GM04503 (cell line): ENCODE results near the gene IQGAP2.

Experiments
- DNase-seq: peaks from one replicate; pipeline ENCODE4 v3.0.0-alpha.2; 2012; ENCODE audit warnings: low read depth

Gene IQGAP2

GRCh38 chr5:76385540-76385939 is 17.5 kb upstream of the IQGAP2 start:
- no peak for DNase-seq

GRCh38 chr5:76386360-76386759 is 16.7 kb upstream of the IQGAP2 start:
- DNase-seq: no peak

GRCh38 chr5:76388236-76388635 is 14.8 kb upstream of the IQGAP2 start:
- DNase-seq: no peak

GRCh38 chr5:76388791-76389512 is 14.1 kb upstream of the IQGAP2 start:
- no peak for DNase-seq

GRCh38 chr5:76389513-76390154 is 13.5 kb upstream of the IQGAP2 start:
- DNase-seq: no peak

- DNase-seq: no peak
Measured at GRCh38 chr5:76391014-76391413, 12.1 kb upstream of the IQGAP2 start.

- no peak for DNase-seq
Measured at GRCh38 chr5:76393035-76393680, 9.9 kb upstream of the IQGAP2 start.

GRCh38 chr5:76397200-76397599 is 5.9 kb upstream of the IQGAP2 start:
- no peak for DNase-seq

- no peak for DNase-seq
Measured at GRCh38 chr5:76399268-76399667, 3.8 kb upstream of the IQGAP2 start.

GRCh38 chr5:76400466-76400865 is 2.6 kb upstream of the IQGAP2 start:
- no peak for DNase-seq

GRCh38 chr5:76401801-76402250 is 1.3 kb upstream of the IQGAP2 start:
- no peak for DNase-seq

- DNase-seq: no peak
Measured at GRCh38 chr5:76402251-76402885, 717 bp upstream of the IQGAP2 start.

GRCh38 chr5:76403766-76404222 is 709 bp downstream of the IQGAP2 start:
- no peak for DNase-seq

GRCh38 chr5:76404223-76405211 is 1.4 kb downstream of the IQGAP2 start:
- no peak for DNase-seq

GRCh38 chr5:76406014-76406413 is 2.9 kb downstream of the IQGAP2 start:
- no peak for DNase-seq

- DNase-seq: no peak
Measured at GRCh38 chr5:76406673-76407072, 3.6 kb downstream of the IQGAP2 start.

GRCh38 chr5:76408104-76408654 is 5.1 kb downstream of the IQGAP2 start:
- DNase-seq: no peak

GRCh38 chr5:76412511-76412910 is 9.4 kb downstream of the IQGAP2 start:
- DNase-seq: no peak

GRCh38 chr5:76413746-76414145 is 10.7 kb downstream of the IQGAP2 start:
- DNase-seq: no peak

GRCh38 chr5:76414788-76415187 is 11.7 kb downstream of the IQGAP2 start:
- no peak for DNase-seq

GRCh38 chr5:76415855-76416254 is 12.8 kb downstream of the IQGAP2 start:
- DNase-seq: no peak
